AG09309 (cell line): ENCODE results near the gene C6orf58.

Experiments
- DNase-seq: peaks from one replicate; pipeline ENCODE4 v3.0.0-alpha.2; 2010; ENCODE audit warnings: low read depth
- H3K4me3 ChIP-seq: 2 replicates; pipeline ENCODE4 v1.5.1; 2011; ENCODE audit warnings: mild to moderate bottlenecking, low read depth, low read length, moderate library complexity; ENCODE audit not compliant: control insufficient read depth
- TF ChIP-seq, protein P1 (sequence below): IDR thresholded peaks from 2 replicates; pipeline ENCODE4 v1.5.1; 2011; ENCODE audit warnings: mild to moderate bottlenecking, low read depth, low read length, inconsistent platforms; ENCODE audit not compliant: insufficient read depth, control insufficient read depth; ENCODE audit errors: missing control alignments

Gene C6orf58

DNA sequence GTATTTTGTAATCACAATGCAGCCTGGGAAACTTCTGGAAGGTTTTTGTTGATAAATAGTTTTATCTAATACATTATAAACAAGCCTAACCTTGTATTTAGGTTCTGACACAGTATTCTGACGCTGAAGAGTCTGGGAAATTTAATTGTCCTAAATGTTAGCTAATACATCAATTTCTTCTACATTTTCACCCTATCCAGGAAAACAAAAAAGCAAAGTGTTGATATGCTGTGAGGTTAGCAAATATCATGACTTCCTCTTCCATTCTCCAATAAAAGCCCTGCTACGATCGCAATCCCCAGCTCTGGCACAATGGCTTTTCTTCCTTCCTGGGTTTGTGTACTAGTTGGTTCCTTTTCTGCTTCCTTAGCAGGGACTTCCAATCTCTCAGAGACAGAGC is at the start of gene C6orf58:
TSS of gene C6orf58 (plus strand) at position 301 of the 400 bp plus-strand sequence. CDS start at position 313, 12 bp downstream.
- TF ChIP-seq, protein P1, sequence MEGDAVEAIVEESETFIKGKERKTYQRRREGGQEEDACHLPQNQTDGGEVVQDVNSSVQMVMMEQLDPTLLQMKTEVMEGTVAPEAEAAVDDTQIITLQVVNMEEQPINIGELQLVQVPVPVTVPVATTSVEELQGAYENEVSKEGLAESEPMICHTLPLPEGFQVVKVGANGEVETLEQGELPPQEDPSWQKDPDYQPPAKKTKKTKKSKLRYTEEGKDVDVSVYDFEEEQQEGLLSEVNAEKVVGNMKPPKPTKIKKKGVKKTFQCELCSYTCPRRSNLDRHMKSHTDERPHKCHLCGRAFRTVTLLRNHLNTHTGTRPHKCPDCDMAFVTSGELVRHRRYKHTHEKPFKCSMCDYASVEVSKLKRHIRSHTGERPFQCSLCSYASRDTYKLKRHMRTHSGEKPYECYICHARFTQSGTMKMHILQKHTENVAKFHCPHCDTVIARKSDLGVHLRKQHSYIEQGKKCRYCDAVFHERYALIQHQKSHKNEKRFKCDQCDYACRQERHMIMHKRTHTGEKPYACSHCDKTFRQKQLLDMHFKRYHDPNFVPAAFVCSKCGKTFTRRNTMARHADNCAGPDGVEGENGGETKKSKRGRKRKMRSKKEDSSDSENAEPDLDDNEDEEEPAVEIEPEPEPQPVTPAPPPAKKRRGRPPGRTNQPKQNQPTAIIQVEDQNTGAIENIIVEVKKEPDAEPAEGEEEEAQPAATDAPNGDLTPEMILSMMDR = no peak
- no peak within 1 kb of the TSS for H3K4me3 ChIP-seq
- DNase-seq = no peak

DNA sequence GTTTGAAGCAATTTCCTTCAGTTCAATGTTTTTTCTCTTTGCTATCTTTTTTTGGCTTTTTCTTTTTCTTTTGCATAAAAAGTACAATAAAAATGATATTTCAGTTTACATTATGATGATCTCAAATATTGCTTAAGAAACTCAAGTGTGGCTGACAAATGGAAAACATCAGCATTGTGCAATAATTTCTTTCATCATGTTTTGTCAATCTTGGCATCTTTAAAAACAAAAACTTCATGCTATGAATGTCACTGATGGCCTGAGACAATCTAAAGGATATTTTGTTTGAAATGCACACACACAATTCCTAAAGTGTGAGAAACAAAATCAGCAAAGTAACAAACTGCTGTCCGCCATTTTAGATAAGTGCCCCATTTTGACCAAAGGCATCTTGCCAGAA is 44.0 kb upstream of the C6orf58 start:
- no peak overlapping the region for H3K4me3 ChIP-seq
- TF ChIP-seq, protein P1 = no peak
- no peak for DNase-seq

DNA sequence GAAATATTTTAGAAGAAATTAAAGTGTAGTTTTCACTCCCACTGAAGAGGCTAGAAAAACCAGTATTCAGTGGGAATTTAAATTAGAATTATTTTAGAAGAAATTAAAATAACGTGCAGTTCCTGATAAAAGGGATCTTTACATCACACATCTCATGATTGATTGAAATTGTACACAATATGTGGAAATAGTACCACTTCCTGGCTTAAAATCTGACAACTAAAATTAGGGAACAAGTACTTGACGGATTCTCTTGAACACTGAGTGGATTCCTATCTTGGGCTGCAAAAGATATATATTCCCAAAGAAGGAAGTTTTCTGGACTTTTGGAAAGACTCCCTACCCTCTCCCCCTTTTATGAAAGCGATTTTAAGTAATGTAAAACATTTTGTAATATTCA is 43.2 kb upstream of the C6orf58 start:
- H3K4me3 ChIP-seq = no peak overlapping the region
- DNase-seq = no peak
- TF ChIP-seq, protein P1 = no peak

DNA sequence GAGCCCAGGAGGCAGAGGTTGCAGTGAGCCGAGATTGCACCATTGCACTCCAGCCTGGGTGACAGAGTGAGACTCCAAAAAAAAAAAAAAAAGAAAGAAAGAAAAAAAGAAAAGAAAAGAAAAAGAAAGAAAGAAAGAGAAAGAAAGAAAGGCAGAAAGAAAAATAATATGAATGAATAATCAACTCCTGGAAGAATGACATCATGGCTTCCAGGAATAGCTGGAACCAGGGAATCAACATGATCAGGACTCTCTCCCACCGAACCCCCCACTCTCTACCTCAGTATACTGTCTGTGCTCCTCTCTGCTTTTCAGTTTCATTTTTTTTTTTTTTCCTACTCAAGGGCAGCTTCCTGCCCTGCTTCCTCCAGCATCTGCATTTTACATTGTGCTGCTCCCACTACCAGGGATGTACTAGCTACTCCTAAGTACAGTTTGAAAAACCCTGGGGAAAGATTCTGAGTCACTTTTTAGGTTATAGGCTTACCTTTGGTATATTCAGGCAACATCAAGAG is 38.2 kb upstream of the C6orf58 start:
- no peak for DNase-seq
- TF ChIP-seq, protein P1 = no peak
- no peak overlapping the region for H3K4me3 ChIP-seq

DNA sequence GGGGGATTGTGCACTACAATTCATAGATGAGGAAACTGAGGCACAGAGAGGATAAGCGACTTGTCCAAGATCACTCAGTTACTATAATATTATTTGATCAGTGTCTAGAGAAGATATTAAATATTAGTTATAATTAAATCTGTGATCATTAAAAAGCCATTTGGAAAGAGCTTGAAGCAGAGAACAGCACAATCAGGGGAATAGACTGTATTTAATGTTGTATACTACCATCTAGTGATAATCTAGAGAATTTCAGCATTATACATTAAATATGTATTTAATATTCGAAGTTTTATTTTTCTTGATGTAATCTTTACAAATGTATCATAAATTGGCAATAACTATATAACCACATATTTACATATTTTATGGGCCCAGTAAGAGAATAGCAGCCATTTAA is 37.7 kb upstream of the C6orf58 start:
- no peak for DNase-seq
- TF ChIP-seq, protein P1 = peak; percentile 21
- H3K4me3 ChIP-seq = no peak overlapping the region

DNA sequence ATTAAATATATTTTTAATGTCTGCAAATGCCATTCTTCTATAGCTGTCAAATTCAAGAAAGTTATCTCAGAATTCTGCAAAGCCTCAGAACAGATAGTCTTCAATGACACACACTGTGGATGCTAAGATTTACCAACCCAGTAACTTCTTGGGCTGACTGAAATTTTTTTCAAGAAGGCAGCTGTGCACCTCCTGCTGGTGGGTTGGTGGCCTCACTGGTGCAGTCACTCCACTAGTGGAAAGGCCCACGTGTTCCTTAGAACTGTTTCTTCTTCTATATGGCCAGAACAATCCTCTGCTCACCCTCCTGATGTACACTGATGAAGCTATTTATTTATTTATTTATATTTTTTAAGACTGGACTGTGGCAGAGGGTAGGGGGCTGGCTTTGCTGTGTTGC is 29.8 kb upstream of the C6orf58 start:
- no peak overlapping the region for H3K4me3 ChIP-seq
- no peak for DNase-seq
- TF ChIP-seq, protein P1 = peak; percentile 38

DNA sequence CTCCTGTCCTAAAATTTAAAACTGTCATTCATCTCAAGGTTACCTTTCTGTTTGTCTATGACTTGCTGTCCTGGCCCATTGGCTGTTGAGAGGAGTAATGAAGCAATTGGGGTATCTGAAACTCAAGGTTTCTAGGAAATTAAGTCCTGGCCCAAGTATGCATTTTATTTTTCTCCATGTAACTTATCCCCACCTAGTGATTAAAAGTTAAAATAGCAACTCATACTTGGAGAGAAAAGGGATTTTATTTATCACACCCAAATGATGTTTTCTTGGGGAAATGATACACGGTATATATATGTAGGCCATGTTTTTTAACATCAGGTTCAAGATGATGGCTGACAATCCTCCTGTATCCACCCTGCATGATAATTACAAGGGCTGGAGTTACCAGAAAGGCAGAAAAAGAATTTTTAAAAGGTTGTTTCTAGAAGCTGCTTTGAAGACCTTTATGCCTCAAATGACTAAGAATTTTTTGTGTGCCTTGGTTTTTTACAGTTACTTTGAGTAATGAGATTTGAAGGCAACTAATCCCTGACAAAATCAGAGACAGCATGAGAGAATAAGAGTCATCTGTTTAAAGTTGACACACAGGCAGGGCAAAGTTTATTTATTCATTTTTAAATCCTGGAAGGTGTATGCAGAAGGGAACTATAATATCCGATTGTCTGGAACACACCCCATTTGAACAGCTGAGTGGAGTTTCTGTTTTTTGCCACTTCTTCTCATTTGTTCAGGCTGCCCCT is 28.9 kb upstream of the C6orf58 start:
- no peak for DNase-seq
- TF ChIP-seq, protein P1 = no peak
- no peak overlapping the region for H3K4me3 ChIP-seq
